ENCODE measurements around the gene ZNF784. TPM values are rescaled to one million over a fixed set of nuclear protein-coding genes. Genes with fewer than 3 reads are reported as not detected.

The ZNF784 gene
- total and polyA plus RNA-seq, 2 of the 13 experiments (the other 11 are each of a cell fraction or from before 2014, with no cell fraction given): 4.1 to 4.2 TPM

DNA sequence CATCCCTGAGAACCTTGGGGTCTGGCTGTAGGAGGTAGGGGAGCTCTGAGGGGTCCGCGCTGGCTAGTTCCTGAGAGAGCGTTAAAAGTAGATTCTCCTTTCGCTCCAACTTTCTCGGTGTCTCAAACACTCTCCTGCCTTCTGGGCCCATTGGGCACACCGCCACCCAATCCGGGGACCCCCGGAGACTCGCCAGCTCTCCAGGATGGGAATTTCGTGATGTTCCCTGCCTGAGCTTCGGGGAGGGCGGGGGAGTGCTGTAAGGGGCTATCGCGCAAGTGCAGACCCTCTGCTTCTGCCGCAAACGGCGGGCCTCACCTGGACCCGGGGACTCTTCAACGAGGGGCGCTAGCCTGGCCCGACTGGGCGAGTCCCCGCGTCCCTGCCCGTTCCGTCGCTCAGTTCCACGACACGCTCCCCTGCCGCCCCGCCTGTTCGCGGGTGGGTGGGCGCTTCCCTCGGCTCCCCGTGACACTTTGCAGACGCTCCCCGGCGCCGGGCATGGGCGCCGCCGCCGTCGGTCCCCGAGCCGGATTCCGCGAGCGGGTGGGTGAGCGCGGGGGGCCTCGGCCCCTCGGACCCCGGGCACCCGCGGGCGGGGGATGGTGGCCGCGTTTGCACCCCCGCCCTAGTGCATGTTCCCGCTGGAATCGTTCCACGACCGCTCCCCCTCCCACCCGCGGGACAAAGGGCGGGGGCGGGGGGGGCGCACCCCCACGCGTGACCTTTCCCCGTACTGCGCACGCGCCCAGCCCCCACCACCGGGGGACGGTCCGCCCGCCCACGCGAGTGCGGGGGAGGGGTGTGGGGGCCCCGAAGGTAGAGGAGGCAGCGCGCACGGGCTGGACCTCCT lies 23.6 kb upstream of the ZNF784 start, which contains the start of gene CCDC106 (continued):
- no peak for TF ChIP-seq NFIC (IDR thresholded peaks at IDR 0.05; ENCODE audit: low read length)
- TF ChIP-seq ZNF333 (CRISPR knock-in tag; IDR thresholded peaks at IDR 0.05; ENCODE audit: borderline replicate concordance): no peak
- no peak for TF ChIP-seq CC2D1A (CRISPR knock-in tag; IDR thresholded peaks at IDR 0.05)
- TF ChIP-seq, protein P1, sequence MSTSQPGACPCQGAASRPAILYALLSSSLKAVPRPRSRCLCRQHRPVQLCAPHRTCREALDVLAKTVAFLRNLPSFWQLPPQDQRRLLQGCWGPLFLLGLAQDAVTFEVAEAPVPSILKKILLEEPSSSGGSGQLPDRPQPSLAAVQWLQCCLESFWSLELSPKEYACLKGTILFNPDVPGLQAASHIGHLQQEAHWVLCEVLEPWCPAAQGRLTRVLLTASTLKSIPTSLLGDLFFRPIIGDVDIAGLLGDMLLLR (CRISPR knock-in tag; IDR thresholded peaks at IDR 0.05): no peak
- TF ChIP-seq ASH2L (IDR thresholded peaks at IDR 0.05; ENCODE audit: insufficient read length, low read depth, low read length): peak; percentile 89
- TF ChIP-seq, protein P2, sequence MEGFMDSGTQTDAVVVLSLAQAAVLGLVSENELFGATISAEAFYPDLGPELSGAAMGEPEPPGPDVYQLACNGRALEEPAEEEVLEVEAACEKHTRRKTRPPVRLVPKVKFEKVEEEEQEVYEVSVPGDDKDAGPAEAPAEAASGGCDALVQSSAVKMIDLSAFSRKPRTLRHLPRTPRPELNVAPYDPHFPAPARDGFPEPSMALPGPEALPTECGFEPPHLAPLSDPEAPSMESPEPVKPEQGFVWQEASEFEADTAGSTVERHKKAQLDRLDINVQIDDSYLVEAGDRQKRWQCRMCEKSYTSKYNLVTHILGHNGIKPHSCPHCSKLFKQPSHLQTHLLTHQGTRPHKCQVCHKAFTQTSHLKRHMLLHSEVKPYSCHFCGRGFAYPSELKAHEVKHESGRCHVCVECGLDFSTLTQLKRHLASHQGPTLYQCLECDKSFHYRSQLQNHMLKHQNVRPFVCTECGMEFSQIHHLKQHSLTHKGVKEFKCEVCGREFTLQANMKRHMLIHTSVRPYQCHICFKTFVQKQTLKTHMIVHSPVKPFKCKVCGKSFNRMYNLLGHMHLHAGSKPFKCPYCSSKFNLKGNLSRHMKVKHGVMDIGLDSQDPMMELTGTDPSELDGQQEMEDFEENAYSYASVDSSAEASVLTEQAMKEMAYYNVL (CRISPR knock-in tag; IDR thresholded peaks at IDR 0.05; ENCODE audit: borderline replicate concordance): peak; percentile 49
- TF ChIP-seq, protein P3, sequence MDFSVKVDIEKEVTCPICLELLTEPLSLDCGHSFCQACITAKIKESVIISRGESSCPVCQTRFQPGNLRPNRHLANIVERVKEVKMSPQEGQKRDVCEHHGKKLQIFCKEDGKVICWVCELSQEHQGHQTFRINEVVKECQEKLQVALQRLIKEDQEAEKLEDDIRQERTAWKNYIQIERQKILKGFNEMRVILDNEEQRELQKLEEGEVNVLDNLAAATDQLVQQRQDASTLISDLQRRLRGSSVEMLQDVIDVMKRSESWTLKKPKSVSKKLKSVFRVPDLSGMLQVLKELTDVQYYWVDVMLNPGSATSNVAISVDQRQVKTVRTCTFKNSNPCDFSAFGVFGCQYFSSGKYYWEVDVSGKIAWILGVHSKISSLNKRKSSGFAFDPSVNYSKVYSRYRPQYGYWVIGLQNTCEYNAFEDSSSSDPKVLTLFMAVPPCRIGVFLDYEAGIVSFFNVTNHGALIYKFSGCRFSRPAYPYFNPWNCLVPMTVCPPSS (IDR thresholded peaks at IDR 0.05): no peak
- TF ChIP-seq, protein P4, sequence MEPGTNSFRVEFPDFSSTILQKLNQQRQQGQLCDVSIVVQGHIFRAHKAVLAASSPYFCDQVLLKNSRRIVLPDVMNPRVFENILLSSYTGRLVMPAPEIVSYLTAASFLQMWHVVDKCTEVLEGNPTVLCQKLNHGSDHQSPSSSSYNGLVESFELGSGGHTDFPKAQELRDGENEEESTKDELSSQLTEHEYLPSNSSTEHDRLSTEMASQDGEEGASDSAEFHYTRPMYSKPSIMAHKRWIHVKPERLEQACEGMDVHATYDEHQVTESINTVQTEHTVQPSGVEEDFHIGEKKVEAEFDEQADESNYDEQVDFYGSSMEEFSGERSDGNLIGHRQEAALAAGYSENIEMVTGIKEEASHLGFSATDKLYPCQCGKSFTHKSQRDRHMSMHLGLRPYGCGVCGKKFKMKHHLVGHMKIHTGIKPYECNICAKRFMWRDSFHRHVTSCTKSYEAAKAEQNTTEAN (CRISPR knock-in tag; conservative IDR thresholded peaks at IDR 0.05): no peak
- TF ChIP-seq, protein P5, sequence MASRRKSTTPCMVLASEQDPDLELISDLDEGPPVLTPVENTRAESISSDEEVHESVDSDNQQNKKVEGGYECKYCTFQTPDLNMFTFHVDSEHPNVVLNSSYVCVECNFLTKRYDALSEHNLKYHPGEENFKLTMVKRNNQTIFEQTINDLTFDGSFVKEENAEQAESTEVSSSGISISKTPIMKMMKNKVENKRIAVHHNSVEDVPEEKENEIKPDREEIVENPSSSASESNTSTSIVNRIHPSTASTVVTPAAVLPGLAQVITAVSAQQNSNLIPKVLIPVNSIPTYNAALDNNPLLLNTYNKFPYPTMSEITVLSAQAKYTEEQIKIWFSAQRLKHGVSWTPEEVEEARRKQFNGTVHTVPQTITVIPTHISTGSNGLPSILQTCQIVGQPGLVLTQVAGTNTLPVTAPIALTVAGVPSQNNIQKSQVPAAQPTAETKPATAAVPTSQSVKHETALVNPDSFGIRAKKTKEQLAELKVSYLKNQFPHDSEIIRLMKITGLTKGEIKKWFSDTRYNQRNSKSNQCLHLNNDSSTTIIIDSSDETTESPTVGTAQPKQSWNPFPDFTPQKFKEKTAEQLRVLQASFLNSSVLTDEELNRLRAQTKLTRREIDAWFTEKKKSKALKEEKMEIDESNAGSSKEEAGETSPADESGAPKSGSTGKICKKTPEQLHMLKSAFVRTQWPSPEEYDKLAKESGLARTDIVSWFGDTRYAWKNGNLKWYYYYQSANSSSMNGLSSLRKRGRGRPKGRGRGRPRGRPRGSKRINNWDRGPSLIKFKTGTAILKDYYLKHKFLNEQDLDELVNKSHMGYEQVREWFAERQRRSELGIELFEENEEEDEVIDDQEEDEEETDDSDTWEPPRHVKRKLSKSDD (CRISPR knock-in tag; IDR thresholded peaks at IDR 0.05; ENCODE audit: low read depth): no peak
- TF ChIP-seq ZEB1 (IDR thresholded peaks at IDR 0.05; ENCODE audit: insufficient replicate concordance, low read depth): peak; percentile 55
- TF ChIP-seq ZNF674 (CRISPR knock-in tag; IDR thresholded peaks at IDR 0.05; ENCODE audit: low read depth): peak; percentile 85; the same call in 1 of the 2 replicates
- TF ChIP-seq, protein P6, sequence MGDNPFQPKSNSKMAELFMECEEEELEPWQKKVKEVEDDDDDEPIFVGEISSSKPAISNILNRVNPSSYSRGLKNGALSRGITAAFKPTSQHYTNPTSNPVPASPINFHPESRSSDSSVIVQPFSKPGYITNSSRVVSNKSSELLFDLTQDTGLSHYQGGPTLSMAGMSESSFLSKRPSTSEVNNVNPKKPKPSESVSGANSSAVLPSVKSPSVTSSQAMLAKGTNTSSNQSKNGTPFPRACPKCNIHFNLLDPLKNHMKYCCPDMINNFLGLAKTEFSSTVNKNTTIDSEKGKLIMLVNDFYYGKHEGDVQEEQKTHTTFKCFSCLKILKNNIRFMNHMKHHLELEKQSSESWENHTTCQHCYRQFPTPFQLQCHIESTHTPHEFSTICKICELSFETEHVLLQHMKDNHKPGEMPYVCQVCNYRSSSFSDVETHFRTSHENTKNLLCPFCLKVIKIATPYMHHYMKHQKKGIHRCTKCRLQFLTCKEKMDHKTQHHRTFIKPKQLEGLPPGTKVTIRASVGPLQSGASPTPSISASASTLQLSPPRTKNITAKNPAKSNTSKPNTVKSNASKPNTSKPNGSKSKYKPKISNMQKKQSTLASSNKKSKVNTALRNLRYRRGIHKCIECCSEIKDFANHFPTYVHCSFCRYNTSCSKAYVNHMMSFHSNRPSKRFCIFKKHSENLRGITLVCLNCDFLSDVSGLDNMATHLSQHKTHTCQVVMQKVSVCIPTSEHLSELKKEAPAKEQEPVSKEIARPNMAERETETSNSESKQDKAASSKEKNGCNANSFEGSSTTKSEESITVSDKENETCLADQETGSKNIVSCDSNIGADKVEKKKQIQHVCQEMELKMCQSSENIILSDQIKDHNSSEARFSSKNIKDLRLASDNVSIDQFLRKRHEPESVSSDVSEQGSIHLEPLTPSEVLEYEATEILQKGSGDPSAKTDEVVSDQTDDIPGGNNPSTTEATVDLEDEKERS (CRISPR knock-in tag; IDR thresholded peaks at IDR 0.05): 0 out of 2 replicates have a peak, but pooled peaks have one; percentile 46
- no peak for TF ChIP-seq ZSCAN29 (CRISPR knock-in tag; conservative IDR thresholded peaks at IDR 0.05)
- TF ChIP-seq MTA3 (CRISPR knock-in tag; IDR thresholded peaks at IDR 0.05): no peak

All from HepG2 (cell line).